ENCODE data around the gene ACAA1. TPM values are rescaled to one million over a fixed set of nuclear protein-coding genes. Genes with fewer than 3 reads are reported as not detected.

Gene ACAA1
- total and polyA plus RNA-seq, 2 of the 13 experiments (the other 11 are each of a cell fraction or from before 2014, with no cell fraction given): 60.8 to 188 TPM

- TF ChIP-seq USF2 (IDR thresholded peaks at IDR 0.05; ENCODE audit: low read depth, low read length): peak; percentile 25; the same call in 1 of the 2 replicates
- TF ChIP-seq USF2 (CRISPR knock-in tag; IDR thresholded peaks at IDR 0.05; ENCODE audit: borderline replicate concordance): no peak
- no peak for TF ChIP-seq MTF2 (CRISPR knock-in tag; IDR thresholded peaks at IDR 0.05; ENCODE audit: borderline replicate concordance)
- TF ChIP-seq POLR2G (IDR thresholded peaks at IDR 0.05; ENCODE audit: low read depth, low read length): peak; percentile 81
- peak; percentile 25; the same call in 1 of the 2 replicates for TF ChIP-seq PHF8 (CRISPR knock-in tag; IDR thresholded peaks at IDR 0.05)
- 0 out of 2 replicates have a peak, but pooled peaks have one; percentile 42 for TF ChIP-seq HIC2 (CRISPR knock-in tag; IDR thresholded peaks at IDR 0.05; ENCODE audit: low read depth)
- TF ChIP-seq AGO1 (IDR thresholded peaks at IDR 0.05; ENCODE audit: low read depth, low read length, poor library complexity, severe bottlenecking): peak; percentile 15
- TF ChIP-seq CTCF (CRISPR knock-in tag; IDR thresholded peaks at IDR 0.05): peak; percentile 98
- 0 out of 2 replicates have a peak, but pooled peaks have one; percentile 47 for TF ChIP-seq CAMTA2 (CRISPR knock-in tag; IDR thresholded peaks at IDR 0.05; ENCODE audit: borderline replicate concordance)
- TF ChIP-seq ZNF768 (CRISPR knock-in tag; IDR thresholded peaks at IDR 0.05): 0 out of 2 replicates have a peak, but pooled peaks have one; percentile 30
- no peak for TF ChIP-seq FOXK2 (IDR thresholded peaks at IDR 0.05)
- no peak for TF ChIP-seq FOXA1 (IDR thresholded peaks at IDR 0.05)
- peak; percentile 40; the same call in 1 of the 2 replicates for TF ChIP-seq FOXA1 (CRISPR knock-in tag; IDR thresholded peaks at IDR 0.05)
- TF ChIP-seq ZSCAN30 (CRISPR knock-in tag; IDR thresholded peaks at IDR 0.05): no peak
- no peak for TF ChIP-seq ZNF570 (CRISPR knock-in tag; IDR thresholded peaks at IDR 0.05; ENCODE audit: borderline replicate concordance)
- TF ChIP-seq ZNF136 (CRISPR knock-in tag; IDR thresholded peaks at IDR 0.05; ENCODE audit: low read depth): peak; percentile 73; the same call in 1 of the 2 replicates
- no peak for TF ChIP-seq EP300 (IDR thresholded peaks at IDR 0.05; ENCODE audit: low read depth in 2 of 2, low read length in 2 of 2)
- peak; percentile 52; the same call in 1 of the 2 replicates for TF ChIP-seq EP300 (CRISPR knock-in tag; IDR thresholded peaks at IDR 0.05; ENCODE audit: borderline replicate concordance)
- no peak for TF ChIP-seq HES4 (CRISPR knock-in tag; IDR thresholded peaks at IDR 0.05; ENCODE audit: borderline replicate concordance)
- TF ChIP-seq ZNF691 (CRISPR knock-in tag; IDR thresholded peaks at IDR 0.05; ENCODE audit: borderline replicate concordance, low read depth): no peak
- no peak for TF ChIP-seq ZFP36L2 (CRISPR knock-in tag; IDR thresholded peaks at IDR 0.05)
- TF ChIP-seq ZNF350 (CRISPR knock-in tag; IDR thresholded peaks at IDR 0.05; ENCODE audit: borderline replicate concordance, low read depth): peak; percentile 31; the same call in 1 of the 2 replicates
- 0 out of 2 replicates have a peak, but pooled peaks have one; percentile 44 for TF ChIP-seq ZNF776 (CRISPR knock-in tag; IDR thresholded peaks at IDR 0.05)
- no peak for TF ChIP-seq SIN3B (IDR thresholded peaks at IDR 0.05; ENCODE audit: low read length)
Observed at GRCh38 chr3:38117748-38118420, 19.0 kb downstream of the ACAA1 start (continued).
